Small intestine (tissue), 4 donors: Measurements from ENCODE around the gene SMTNL2. TPM values are rescaled to one million over a fixed set of nuclear protein-coding genes. Genes with fewer than 3 reads are reported as not detected.

ENCODE experiments used
- polyA plus RNA-seq, 4 donors: library from polyadenylated mRNA; stranded (reverse) in 3 of 4; unstranded in 1 of 4; fragments of 200-250 nt in 3 of 4; fragments of 120-200 nt in 1 of 4; gene quantifications; one replicate each; pipeline versions ENCODE4 v1.2.1 to v1.2.3, GENCODE V29; 2013
- donor health status: healthy with polysubstance abuse.
- donor health status: Bipolar disorder and iron deficiency.
- donor health status: healthy.

Gene SMTNL2
- polyA plus RNA-seq, 4 donors, result 1.5 to 10.4 TPM; not detected in 2

Other genes starting within 250 kb of the SMTNL2 start
- gene UBE2G1, start 217.9 kb upstream of the SMTNL2 start, polyA plus RNA-seq, result 10 to 100 TPM; 15.7 to 45.0 (median 31.4) TPM
- gene SPNS3, start 150.6 kb upstream of the SMTNL2 start, polyA plus RNA-seq, result 1 to 10 TPM in 3 of 4 donors, under 1 TPM in 1; 0.45 to 8.1 (median 2.4) TPM
- gene SPNS2, start 85.6 kb upstream of the SMTNL2 start, polyA plus RNA-seq, result 10 to 100 TPM in 2 of 4 donors, 1 to 10 TPM in 2; 6.3 to 37.3 (median 22.3) TPM
- 10 to 100 TPM; 15.0 to 43.5 (median 25.1) TPM for gene MYBBP1A, start 29.1 kb upstream of the SMTNL2 start, polyA plus RNA-seq
- gene GGT6, start 24.0 kb upstream of the SMTNL2 start, polyA plus RNA-seq, result 10 to 100 TPM in 3 of 4 donors, 1 to 10 TPM in 1; 4.5 to 63.9 (median 21.4) TPM
- under 1 TPM in 3 of 4 donors, not detected in 1; 0.15 to 0.49 (median 0.27) TPM for gene ALOX15, start 57.1 kb downstream of the SMTNL2 start, polyA plus RNA-seq
- 10 to 100 TPM in 2 of 4 donors, 1 to 10 TPM in 2; 7.3 to 57.7 (median 15.2) TPM for gene PELP1, start 119.6 kb downstream of the SMTNL2 start, polyA plus RNA-seq
- 100 to 1,000 TPM in 3 of 4 donors, 10 to 100 TPM in 1; 43.8 to 131 (median 110) TPM for gene ARRB2, start 126.1 kb downstream of the SMTNL2 start, polyA plus RNA-seq
- gene MED11, start 146.9 kb downstream of the SMTNL2 start, polyA plus RNA-seq, result 10 to 100 TPM; 36.3 to 61.1 (median 42.7) TPM
- gene ZMYND15, start 155.3 kb downstream of the SMTNL2 start, polyA plus RNA-seq, result 10 to 100 TPM in 2 of 4 donors, 1 to 10 TPM in 2; 2.0 to 13.5 (median 7.7) TPM
- 10 to 100 TPM; 37.5 to 77.8 (median 48.1) TPM for gene CXCL16, start 155.4 kb downstream of the SMTNL2 start, polyA plus RNA-seq
- gene TM4SF5, start 187.4 kb downstream of the SMTNL2 start, polyA plus RNA-seq, result 100 to 1,000 TPM in 2 of 4 donors, 10 to 100 TPM in 2; 27.8 to 503 (median 282) TPM
- 1 to 10 TPM; 1.3 to 6.9 (median 4.2) TPM for gene VMO1, start 201.8 kb downstream of the SMTNL2 start, polyA plus RNA-seq
- gene GLTPD2, start 204.4 kb downstream of the SMTNL2 start, polyA plus RNA-seq, result 10 to 100 TPM in 3 of 4 donors, 1 to 10 TPM in 1; 4.2 to 49.4 (median 33.8) TPM
- gene PSMB6, start 211.6 kb downstream of the SMTNL2 start, polyA plus RNA-seq, result 100 to 1,000 TPM in 3 of 4 donors, 10 to 100 TPM in 1; 87.8 to 219 (median 174) TPM
- gene PLD2, start 222.6 kb downstream of the SMTNL2 start, polyA plus RNA-seq, result 10 to 100 TPM in 2 of 4 donors, 1 to 10 TPM in 2; 9.2 to 18.8 (median 10.7) TPM
- 100 to 1,000 TPM in 1 of 4 donors, 10 to 100 TPM in 3; 49.2 to 110 (median 64.7) TPM for gene MINK1, start 248.8 kb downstream of the SMTNL2 start, polyA plus RNA-seq